Peyer's patch (tissue), 4 donors: ENCODE results near the gene MED13L.

Experiments used
- CTCF ChIP-seq, 6 experiments: fragments of 450-650 bp in 4 of 6; fragments of 200-600 bp in 2 of 6; sonication (generic) in 1 of 6; IDR thresholded peaks; one replicate each; pipeline ENCODE4 v1.5.1; 2017 to 2019; ENCODE audit warnings: antibody characterized with exemption in 6 of 6, mild to moderate bottlenecking in 3 of 6, moderate library complexity in 1 of 6
- POLR2A ChIP-seq, 2 donors: fragments of 450-650 bp; IDR thresholded peaks; one replicate each; pipeline ENCODE4 v1.5.1; 2017; ENCODE audit warnings: antibody characterized with exemption in 2 of 2, mild to moderate bottlenecking in 2 of 2, moderate library complexity in 2 of 2

- TF ChIP-seq CTCF (IDR thresholded peaks at IDR 0.05) (no peak), POLR2A (IDR thresholded peaks at IDR 0.05) (no peak)
These were observed 363.4 kb downstream of the MED13L start for GRCh38 chr12:115914122-115914521.
